GM12892 (cell line): ENCODE results near the gene OPTN.

Source experiments
- POLR2A ChIP-seq: IDR thresholded peaks from 2 replicates; pipeline ENCODE4 v1.6.1; 2011; ENCODE audit warnings: low read depth, low read length, control low read depth
- POLR2AphosphoS5 ChIP-seq: IDR thresholded peaks from 2 replicates; pipeline ENCODE4 v1.6.1; 2011; ENCODE audit warnings: low read depth, low read length, control low read depth

GRCh38 chr10:13182424-13182823, 82.5 kb downstream of the OPTN start:
- TF ChIP-seq POLR2A (no peak), POLR2AphosphoS5 (no peak)
